ENCODE data around the gene SPIRE1.
"Not testable (repeated sequence)": the region's sequence is repeated elsewhere in the genome, so short reads cannot be mapped to it uniquely, and the experiment has no call there.

Gene SPIRE1

DNA sequence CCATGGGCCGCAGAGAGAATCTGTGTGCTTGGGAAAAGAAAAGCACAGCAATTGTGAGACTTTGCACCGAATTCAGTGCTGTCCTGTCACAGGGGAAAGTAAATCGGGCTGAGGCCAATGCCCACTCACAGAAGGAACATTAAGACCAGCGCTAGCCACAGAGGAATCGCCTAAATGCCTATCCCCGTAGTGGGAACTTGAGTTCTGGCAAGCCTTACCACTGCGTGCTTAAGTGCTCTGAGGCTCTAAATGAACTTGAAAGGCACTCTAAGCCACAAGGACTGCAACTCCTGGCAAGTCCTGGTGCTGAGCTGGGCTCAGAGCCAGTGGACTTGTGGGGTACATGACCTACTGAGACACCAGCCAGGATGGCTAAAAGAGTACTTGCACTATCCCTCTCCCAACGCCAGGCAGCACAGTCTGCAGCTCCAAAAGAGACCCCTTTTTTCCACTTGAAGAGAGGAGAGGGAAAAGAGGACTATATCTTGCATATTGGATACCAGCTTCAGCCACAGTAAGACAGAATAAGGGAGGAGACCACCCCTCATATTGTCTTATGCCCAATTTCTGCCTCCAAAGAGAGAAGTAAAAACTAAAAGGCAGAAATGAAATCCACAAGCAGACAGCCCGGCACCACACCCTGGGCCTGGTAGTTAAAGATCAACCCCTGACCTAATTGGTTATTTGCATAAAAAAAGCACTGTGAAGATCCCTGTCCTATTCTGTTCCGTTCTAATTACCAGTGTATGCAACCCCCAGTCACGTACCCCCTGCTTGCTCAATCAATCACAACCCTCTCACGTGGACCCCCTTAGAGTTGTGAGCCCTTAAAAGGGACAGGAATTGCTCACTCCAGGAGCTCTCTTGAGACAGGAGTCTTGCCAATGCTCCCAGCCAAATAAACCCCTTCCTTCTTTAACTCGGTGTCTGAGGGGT is 105.7 kb downstream of the SPIRE1 start:
- DNase-seq: not testable (repeated sequence)

DNA sequence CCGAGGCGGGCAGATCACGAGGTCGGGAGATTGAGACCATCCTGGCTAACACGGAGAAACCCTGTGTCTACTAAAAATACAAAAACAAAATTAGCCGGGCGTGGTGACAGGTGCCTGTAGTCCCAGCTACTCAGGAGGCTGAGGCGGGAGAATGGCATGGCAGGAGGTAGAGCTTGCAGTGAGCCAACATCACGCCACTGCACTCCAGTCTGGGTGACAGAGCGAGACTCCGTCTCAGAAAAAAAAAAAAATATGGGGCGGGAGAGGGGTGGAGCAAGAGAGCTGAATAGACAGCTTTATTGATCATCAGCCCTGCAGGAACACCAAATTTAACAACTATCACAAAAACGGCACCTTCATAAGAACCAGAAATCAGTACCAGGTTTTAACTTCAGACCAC is 106.4 kb downstream of the SPIRE1 start:
- DNase-seq: not testable (repeated sequence)

DNA sequence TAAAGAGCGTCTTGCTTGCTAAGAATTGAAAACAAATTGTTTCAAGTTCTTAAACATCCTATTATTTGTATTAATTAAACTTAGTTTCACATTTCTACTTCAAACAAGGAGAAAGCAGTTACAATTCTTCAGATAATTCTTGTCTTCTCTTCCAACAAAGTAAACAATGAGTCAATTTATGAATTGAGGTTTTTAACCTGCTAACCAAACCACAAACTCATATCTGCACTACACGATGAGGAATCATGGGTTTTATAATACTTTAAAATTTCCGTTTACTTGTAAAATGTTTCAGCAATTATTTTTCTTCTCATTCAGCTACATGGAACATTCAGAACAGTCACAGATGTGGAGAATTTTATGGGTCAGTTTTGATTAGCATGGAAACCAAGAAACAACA is 114.2 kb downstream of the SPIRE1 start:
- no peak for DNase-seq

DNA sequence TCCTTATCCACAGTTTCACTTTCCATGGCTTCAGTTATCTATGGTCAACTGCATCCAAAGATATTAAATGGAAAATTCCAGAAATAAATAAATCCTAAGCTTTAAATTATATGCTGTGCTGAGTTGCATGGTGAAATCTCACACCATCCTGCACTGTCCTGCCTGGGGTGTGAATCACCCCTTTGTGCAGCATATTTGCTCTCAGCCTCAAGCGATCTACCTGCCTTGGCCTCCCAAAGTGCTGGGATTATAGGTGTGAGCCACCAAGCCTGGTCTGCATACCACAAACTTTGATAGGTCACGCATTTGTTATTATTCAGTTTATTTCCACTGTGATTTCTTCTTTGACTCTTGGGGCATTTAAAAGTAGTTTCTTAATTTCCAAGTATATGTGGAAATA is 117.2 kb downstream of the SPIRE1 start:
- DNase-seq: no peak

DNA sequence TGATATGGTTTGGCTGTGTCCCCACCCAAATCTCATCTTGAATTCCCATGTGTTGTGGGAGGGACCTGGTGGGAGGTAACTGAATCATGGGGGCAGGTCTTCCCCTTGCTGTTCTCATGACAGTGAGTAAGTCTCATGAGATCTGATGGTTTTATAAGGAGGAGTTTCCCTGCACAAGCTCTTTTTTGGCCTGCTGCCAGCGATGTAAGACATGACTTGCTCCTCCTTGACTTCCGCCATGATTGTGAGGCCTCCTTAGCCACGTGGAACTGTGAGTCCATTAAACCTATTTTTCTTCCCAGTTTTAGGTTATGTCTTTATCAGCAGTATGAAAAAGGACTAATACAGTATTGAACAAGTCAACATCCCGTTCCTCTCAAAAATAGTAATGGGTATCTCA is 118.7 kb downstream of the SPIRE1 start:
- not testable (repeated sequence) for DNase-seq

DNA sequence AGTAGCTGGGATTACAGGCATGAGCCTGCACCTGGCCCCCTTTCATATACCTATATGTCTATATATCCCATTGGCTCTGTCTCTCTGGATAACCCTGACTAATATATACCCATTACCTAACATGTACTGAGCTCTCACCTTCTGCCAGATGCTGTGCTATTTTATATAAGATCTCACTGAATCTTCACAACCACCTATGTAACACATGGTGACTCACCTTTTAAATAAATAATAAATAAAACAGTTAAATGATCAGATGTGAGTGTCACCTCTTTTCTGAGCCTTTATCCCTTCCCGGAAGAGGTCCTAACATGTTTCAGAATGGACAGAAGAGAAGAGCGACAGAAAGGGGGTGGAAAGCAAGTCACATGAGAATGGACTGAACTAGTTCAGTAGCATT is 123.1 kb downstream of the SPIRE1 start:
- DNase-seq: no peak

DNA sequence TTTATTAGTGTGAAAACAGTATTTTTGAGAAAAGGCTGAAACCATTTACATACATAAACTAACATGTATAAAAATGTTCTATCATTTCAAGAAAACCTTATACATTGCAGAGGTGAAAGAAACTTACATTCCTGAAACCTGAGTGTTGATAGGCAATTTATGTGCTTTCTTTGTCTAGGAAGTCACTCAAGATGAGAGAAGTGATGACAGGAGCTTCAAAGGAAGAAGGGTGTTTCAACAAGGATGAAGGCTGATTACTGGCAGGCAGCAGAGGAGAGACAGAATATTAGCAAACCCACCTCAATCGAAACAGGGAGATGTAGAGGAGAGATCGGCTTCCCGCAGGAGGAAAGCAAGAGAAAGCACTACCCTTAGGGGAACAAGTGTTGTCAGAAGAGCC is 125.2 kb downstream of the SPIRE1 start:
- no peak for DNase-seq

DNA sequence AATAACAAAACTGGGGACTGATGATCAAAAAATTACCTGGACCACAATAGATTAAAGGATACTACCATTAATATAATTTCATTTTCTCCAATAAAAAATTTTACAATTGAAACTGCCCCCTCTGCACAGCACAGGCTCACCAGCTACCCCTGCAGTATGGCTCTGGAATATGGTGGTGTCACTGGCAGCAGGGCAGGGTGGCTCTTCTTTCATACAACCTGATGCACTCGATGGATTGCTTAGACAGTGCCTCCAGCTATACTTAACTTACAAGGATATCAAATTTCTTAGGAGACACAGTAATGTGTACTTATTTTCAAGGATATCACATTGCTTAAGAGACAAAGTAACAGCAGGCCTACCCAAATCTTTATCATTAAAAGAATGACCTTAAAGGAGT is 126.2 kb downstream of the SPIRE1 start:
- no peak for DNase-seq

DNA sequence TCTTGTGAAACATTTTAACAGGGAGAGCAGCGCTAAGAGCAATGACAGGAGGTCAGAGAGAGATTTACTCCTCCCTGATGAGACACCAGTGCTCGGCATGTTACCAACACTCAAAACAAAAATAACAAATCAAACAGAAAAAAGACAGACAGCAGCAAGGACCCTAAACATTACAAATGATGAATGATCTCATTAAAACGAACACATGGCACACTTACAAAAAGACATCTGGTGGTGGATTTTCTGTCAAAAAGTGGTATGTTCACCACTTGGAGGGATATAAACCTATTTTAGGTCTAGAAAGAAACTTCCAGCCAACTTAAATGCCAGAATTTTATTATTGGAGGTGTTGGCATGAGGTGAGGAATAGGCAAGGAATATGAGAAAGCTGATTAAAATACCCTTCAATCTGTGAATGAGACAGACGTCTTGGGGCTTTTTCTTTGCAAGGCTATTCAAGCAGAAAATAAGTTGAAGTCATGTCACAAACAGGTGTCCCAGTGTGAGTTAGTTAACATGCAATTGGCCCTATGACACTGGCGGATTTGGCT is 137.4 kb downstream of the SPIRE1 start:
- no peak for DNase-seq

DNA sequence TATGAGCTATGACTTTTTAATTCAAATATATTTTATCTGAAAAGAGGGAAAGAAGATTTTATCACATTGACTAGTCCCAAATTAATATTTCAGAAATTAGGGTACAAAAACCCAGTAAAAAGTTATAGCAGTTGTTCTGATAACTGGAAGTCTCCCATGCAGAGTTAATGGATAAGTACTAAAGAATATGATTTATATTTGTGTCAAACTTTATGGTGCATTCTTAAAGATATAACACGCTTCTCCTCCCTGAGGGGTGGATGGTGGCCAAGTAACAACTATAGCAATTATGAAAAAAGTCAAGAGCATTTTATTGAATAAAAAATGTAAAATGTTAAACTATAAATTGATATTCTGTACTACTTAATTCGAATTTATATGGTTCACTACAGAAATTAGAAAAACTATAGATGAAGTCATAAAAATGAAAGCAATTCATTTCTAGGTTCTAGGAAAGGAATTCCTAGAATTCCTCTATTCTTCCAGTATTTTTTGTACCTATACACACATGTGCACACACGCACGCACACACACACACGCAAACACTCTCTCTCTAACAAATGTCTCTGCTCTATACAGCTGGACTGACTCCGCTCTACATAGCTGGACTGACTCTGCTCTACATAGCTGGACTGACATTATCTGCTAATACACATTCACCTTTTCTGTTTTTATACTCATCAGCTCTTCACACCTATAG is 138.9 kb downstream of the SPIRE1 start:
- DNase-seq: no peak

DNA sequence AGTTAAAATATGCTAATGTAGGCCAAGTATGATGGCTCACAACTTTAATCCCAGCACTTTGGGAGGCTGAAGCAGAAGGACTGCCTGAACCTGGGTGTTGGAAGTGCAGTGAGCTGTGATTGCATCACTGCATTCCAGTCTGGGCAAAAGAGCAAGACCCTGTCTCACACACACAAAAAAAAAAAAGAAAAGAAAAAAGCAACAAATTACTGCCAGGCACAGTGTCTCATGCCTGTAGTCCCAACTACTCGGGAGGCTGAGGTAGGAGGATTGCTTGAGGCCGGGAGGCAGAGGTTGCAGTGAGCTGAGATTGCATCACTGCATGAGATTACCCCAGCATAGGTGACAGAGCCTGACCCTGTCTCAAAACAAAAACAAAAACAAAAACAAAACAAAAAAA is 139.6 kb downstream of the SPIRE1 start:
- no peak for DNase-seq

DNA sequence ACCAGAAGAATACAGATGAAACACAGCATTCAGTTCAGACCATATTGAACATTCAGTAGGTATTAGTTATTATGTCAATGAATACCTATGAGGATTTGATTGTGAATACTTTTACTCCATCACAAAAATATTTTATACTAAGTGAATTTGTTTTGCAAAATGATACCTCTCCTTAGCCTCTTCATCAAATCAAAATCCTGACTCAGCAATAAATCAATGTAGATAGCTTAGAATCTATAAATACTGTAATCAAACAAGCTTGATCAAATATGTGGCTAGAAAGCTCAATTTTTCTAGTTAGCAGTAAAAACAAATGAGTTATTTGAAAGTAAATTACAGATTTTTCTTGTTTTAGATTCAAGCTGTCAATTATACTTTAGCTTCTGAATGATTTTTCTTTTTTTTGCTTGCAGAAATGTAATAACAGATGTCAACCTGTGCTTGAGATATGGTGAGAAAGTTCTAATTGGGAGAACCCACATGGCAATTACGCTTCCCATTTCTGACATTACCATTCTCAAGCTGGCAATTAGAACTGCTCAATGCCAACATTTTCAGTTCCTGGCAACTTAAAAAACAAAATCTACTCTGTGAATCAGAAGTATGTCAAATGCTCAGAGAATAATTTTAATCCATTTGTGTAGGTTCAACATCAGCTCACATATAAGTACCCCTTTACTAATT is 140.6 kb downstream of the SPIRE1 start:
- DNase-seq: no peak

DNA sequence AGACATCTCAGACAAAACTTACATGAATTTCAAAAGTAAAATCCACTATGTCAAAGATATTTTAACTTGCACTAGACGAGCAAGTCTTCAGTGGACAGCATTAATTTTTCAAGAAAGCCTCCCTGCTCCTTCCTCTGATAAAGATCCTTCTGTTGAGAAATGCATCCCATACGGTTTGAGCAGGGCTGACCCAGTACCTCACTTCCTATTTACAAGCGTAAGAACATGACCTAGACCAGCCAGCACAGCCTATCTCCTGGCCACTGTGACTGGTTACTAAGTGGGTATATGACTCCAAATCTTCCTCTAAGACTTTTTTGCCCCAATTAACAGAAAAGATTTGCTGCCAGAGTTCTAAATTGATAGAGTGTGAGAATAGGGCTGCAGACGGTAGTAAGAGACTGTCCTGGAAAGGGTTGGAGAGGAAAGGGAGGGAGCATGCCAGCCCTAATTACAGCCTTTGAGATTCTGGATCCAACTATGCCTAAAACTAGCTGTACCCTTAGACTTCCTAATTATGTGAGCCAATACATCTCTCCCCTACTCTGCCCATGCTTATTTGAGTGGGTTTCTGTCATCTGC is 141.8 kb downstream of the SPIRE1 start:
- no peak for DNase-seq

DNA sequence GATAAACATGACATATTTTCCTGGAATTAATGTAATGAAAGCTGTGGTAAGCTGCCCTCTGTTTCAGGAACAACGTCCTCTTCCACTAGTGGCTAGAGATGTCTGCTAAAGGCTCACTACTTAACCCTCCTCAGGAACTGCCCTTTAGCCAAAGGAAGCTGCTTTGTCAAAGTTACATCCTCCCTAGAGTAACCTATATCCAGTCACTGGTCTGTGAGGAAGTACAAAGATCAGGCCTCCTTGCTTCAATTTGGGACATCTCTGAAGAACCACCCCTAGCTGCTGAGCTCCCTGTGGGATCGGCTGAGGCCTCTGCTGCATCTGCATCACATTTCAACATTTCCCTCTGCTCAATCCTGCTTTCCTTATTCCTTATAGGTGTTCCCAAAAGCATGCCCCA is 142.4 kb downstream of the SPIRE1 start:
- DNase-seq: no peak

DNA sequence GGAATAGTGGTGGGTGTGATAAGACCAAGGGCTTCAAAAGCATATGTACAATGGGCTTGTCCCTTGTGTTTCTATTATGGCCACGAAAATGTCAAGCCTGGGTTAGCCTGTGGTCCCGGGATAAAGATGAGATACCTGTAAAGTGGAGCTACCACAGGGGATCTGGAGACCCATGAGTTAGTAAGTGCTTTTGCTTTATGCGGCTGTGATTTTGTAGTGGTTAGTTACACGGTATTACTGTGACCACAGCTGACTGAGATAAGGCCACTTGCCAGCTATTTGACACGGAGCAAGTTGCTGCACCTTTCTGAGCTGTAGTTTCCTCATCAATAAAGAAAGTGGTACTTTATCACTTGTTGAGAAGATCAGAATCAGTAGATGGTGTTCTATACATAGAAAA is 150.9 kb downstream of the SPIRE1 start:
- no peak for DNase-seq

DNA sequence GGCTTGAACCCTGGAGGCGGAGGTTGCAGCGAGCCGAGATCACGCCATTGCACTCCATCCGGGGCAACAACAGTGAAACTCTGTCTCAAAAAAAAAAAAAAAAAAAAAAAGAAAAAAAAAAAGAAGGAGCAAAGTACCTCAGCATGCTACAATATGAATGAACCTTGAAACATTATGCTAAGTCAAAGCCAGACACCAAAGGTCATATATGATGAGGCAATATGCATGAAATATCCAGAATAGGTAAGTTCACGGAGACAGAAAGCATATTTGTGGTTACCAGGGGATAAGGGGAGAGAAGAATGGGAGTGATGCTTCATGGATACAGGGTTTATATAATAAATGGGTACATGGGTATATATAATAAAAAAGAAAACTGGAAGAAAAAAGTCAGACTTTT is 156.9 kb downstream of the SPIRE1 start:
- DNase-seq: no peak

DNA sequence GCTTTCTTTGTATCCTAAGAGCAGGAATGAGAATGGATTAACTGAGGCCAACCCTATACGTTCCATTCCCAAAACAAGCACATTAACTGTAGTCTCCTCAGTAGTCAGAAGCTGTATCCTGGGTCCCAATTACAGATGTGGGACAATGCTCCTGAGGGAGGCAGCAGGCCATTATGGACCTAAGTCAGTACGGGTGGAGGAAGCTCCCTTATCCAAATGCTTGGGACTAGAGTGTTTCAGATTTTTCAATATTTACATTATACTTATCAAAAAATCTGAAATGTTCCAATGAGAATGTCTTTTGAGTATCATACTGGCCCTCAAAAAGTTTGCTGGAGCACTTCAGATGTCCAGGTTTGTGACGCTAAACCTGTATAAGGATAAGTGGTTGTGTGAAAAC is 160.1 kb downstream of the SPIRE1 start:
- DNase-seq: no peak

DNA sequence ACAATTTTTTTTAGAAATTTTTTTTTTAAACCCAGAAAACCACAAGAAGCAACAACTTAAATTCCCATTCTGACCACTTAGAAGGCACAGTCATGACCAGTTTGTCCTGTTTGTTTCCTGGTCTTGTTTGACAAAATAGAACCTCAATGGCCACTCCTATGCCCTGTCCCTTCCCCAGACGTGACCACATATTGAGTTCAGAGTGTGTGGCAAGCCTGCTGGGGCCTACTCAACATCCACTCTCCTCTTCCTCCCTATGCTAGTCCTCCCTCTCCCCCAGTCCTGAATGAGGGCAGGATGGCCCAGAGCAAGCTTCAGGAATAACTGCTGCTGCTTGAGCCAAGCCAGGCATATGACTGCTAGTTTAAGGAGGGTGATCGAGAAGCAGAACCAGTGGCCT is 160.6 kb downstream of the SPIRE1 start:
- no peak for DNase-seq

DNA sequence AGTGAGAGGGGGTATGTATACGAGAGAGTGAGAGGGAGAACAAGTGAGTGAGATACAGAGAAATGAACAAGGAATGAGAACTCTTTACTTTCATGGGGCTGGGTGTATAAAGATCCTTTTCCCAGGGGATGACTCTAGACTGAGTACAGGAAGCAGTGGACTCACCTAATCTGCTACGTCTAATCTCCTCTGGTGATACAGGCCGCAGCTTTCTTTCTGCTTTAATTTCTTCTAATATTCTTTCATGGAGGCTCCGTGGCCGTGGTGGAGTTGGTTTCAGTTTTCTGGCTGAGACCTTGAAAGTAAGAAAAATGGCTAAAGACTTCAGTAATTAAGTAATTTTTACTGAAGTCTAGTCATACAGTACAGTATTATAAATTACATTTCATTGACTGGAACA is 165.0 kb downstream of the SPIRE1 start:
- no peak for DNase-seq

DNA sequence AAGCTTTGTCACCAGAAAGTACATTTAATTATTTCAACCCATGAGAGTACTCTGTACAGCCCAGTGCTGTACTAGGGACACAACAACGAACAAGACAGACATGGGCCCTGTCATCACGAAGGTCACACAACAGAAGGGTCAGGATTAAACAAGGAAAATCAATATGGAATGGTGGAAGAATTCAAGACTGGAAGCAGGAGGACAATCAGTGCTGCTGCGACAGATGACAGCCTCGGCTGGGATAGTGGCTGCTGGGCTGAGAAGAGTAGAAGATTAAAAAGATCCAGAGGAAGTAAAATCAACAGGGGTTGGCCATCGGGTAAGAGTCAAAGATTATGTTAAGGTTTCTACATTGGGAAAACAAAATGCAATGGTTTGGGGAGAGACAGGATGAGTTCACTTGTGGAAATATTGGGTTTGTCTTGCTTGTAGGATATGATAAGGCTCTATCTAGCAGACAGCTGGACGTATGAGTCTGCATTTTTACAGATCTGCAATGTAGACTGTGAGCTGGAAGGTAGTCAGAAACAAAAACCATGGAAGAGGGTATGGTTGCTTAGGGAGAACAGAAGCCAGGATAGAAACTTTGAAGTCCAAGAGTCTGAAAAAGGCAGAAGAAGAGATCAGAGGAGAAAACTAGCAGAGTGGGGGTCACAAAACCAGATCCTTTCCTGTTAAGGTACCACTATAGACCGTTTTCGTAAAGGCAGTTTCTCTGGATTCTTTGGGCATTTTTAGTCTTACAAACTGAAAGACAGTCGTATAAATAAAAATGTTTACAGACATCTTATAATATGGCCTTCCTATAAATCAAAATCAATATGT is 166.1 kb downstream of the SPIRE1 start:
- no peak for DNase-seq

DNA sequence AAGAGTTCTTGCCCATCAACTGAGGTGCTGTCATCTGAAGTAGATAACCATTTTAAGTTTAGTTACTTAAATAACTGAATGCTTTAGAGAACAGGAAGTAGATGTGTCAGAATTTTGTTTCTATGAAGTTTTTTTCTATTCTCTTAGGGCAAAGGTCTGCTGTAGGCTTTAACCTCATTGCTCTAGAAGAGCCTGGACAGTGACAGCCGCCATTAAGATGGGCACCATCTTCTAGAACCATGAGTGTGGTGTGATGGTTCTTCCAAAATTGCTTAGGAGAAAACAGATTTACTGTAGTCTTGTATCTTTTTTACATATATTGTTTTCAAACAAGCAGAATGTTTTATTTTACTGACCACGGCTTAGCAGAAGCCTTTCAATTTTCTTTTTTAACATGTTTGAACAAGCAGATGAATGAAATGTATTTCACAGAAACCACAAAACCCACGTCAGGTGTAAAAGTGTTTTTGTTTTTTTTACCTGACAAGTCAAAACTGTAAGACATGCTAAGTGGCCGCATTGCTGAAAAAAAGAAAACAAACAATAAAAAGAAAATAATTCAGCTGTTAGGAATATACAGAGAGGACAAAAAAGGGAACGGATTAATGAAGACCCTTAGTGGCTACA is 172.3 kb downstream of the SPIRE1 start:
- DNase-seq: no peak

DNA sequence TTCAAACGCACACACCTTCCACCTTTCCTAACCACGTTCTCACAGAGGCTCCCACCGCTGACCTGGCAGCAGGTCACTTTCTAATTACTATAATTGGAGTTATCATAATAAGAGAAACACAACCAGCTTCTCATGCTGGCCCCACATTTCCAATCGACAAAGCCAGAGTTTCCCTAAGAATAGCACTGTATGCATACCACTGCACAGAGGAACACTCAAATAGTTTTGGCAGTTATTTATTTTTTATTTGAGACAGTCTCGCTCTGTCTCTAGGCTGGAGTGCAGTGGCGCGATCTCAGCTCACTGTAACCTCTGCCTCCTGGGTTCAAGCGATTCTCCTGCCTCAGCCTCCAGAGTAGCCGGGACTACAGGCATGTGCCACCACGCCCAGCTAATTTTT is 176.0 kb downstream of the SPIRE1 start:
- not testable (repeated sequence) for DNase-seq

All from 8988T (cell line).